Fibroblast of skin of left quadriceps (primary cell): ENCODE results near the gene TMIGD1.

Experiments
- DNase-seq, 2 experiments: peaks; one replicate each; pipeline ENCODE4 v3.0.0-alpha.2; 2013; ENCODE audit warnings: low read depth in 2 of 2

The TMIGD1 gene

GRCh38 chr17:30333503-30334360 lies at the start of gene TMIGD1:
Gene TMIGD1, minus strand, starts transcription at chr17:30334057. Its CDS starts 1,924 bp downstream, at chr17:30332133.
- DNase-seq: no peak

- no peak for DNase-seq
These were observed 48.5 kb upstream of the TMIGD1 start for GRCh38 chr17:30382345-30382744.

GRCh38 chr17:30381340-30381659 lies 47.4 kb upstream of the TMIGD1 start:
- no peak for DNase-seq

GRCh38 chr17:30380643-30381339 lies 46.9 kb upstream of the TMIGD1 start:
- no peak for DNase-seq

- DNase-seq: no peak
These were observed 46.1 kb upstream of the TMIGD1 start for GRCh38 chr17:30379903-30380381.

GRCh38 chr17:30379303-30379902 lies 45.5 kb upstream of the TMIGD1 start:
- DNase-seq: no peak

- DNase-seq: peak; percentile 87 to 89
These were observed 45.0 kb upstream of the TMIGD1 start, which contains the start of gene CPD for GRCh38 chr17:30378825-30379302. Gene CPD, plus strand, starts transcription at chr17:30378927. Its CDS starts 54 bp downstream, at chr17:30378981.

GRCh38 chr17:30378241-30378824 lies 44.5 kb upstream of the TMIGD1 start:
- no peak for DNase-seq

GRCh38 chr17:30377574-30378240 lies 43.9 kb upstream of the TMIGD1 start:
- DNase-seq: no peak

GRCh38 chr17:30376621-30377452 lies 43.0 kb upstream of the TMIGD1 start:
- peak; percentile 78 to 80 for DNase-seq

GRCh38 chr17:30375661-30376060 lies 41.8 kb upstream of the TMIGD1 start:
- no peak for DNase-seq

GRCh38 chr17:30372755-30373154 lies 38.9 kb upstream of the TMIGD1 start:
- DNase-seq: no peak

- no peak for DNase-seq
These were observed 36.1 kb upstream of the TMIGD1 start for GRCh38 chr17:30369995-30370394.

- no peak for DNase-seq
These were observed 35.3 kb upstream of the TMIGD1 start for GRCh38 chr17:30368912-30369720.

- DNase-seq: no peak
These were observed 32.7 kb upstream of the TMIGD1 start for GRCh38 chr17:30366536-30366935.

- DNase-seq: no peak
These were observed 29.9 kb upstream of the TMIGD1 start for GRCh38 chr17:30363715-30364202.

- no peak for DNase-seq
These were observed 28.0 kb upstream of the TMIGD1 start for GRCh38 chr17:30361766-30362279.

- DNase-seq: no peak
These were observed 26.4 kb upstream of the TMIGD1 start for GRCh38 chr17:30360086-30360808.
